ENCODE measurements around the gene RPTN.

DNA sequence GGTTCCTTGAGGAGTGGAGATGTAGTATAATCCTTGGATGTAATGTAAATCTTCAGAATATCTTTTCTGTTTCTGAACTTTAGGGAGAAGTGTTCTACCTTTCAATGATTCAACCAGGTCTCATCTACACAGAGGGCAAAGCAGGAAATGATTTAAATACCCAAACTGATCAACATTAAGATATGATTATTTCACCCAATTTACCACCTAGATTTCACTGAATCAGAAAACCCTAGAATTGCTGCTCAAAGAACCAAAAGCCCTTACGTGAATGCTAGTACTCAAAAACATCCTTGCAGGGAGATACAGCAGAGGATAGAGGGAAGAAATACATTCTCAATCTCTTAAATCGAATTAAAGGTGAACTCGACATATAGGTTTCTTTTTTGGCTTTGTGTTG lies 5.0 kb downstream of the RPTN start:
- no peak for TF ChIP-seq EZH2phosphoT487 (IDR thresholded peaks at IDR 0.05; ENCODE audit: borderline replicate concordance)
- TF ChIP-seq POLR2AphosphoS5 (IDR thresholded peaks at IDR 0.05; ENCODE audit: low read depth, low read length) = no peak
- no peak for TF ChIP-seq CTCF (IDR thresholded peaks at IDR 0.05 in 2 of 3, conservative IDR thresholded peaks at IDR 0.05 in 1 of 3; ENCODE audit: borderline replicate concordance in 1 of 3, insufficient read depth in 1 of 3, low read depth in 2 of 3, low read length in 2 of 3)
- no peak for TF ChIP-seq EZH2 (IDR thresholded peaks at IDR 0.05)
- no peak for TF ChIP-seq JUND (IDR thresholded peaks at IDR 0.05)
- TF ChIP-seq, protein P1, sequence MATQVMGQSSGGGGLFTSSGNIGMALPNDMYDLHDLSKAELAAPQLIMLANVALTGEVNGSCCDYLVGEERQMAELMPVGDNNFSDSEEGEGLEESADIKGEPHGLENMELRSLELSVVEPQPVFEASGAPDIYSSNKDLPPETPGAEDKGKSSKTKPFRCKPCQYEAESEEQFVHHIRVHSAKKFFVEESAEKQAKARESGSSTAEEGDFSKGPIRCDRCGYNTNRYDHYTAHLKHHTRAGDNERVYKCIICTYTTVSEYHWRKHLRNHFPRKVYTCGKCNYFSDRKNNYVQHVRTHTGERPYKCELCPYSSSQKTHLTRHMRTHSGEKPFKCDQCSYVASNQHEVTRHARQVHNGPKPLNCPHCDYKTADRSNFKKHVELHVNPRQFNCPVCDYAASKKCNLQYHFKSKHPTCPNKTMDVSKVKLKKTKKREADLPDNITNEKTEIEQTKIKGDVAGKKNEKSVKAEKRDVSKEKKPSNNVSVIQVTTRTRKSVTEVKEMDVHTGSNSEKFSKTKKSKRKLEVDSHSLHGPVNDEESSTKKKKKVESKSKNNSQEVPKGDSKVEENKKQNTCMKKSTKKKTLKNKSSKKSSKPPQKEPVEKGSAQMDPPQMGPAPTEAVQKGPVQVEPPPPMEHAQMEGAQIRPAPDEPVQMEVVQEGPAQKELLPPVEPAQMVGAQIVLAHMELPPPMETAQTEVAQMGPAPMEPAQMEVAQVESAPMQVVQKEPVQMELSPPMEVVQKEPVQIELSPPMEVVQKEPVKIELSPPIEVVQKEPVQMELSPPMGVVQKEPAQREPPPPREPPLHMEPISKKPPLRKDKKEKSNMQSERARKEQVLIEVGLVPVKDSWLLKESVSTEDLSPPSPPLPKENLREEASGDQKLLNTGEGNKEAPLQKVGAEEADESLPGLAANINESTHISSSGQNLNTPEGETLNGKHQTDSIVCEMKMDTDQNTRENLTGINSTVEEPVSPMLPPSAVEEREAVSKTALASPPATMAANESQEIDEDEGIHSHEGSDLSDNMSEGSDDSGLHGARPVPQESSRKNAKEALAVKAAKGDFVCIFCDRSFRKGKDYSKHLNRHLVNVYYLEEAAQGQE (IDR thresholded peaks at IDR 0.05; ENCODE audit: low read depth) = no peak
- no peak for TF ChIP-seq SP1 (IDR thresholded peaks at IDR 0.05; ENCODE audit: low read depth)
- no peak for TF ChIP-seq SIN3A (IDR thresholded peaks at IDR 0.05; ENCODE audit: low read depth)
- no peak for TF ChIP-seq RAD21 (IDR thresholded peaks at IDR 0.05; ENCODE audit: low read depth)
- no peak for TF ChIP-seq POLR2A (IDR thresholded peaks at IDR 0.05; ENCODE audit: borderline replicate concordance, extremely low read depth, insufficient read depth, insufficient read length)
- no peak for TF ChIP-seq TCF7L2 (IDR thresholded peaks at IDR 0.05; ENCODE audit: borderline replicate concordance, extremely low read depth, insufficient read depth, insufficient read length)
